Type B pancreatic cell (in vitro differentiated cells): ENCODE results near the gene SGMS1. TPM values are rescaled to one million over a fixed set of nuclear protein-coding genes. Genes with fewer than 3 reads are reported as not detected.

Source experiments
- DNase-seq: peaks from one replicate; pipeline ENCODE4 v3.0.0; 2021; ENCODE audit warnings: mixed read lengths; ENCODE audit not compliant: unreplicated experiment; ENCODE audit errors: extremely low spot score
- H3K27ac Mint-ChIP-seq: 2 replicates; pipeline ENCODE4 v1.8.0; 2021; ENCODE audit warnings: mild to moderate bottlenecking, mixed read lengths
- H3K27me3 Mint-ChIP-seq: 2 replicates; pipeline ENCODE4 v1.8.0; 2021; ENCODE audit warnings: mixed read lengths
- H3K36me3 Mint-ChIP-seq: 2 replicates; pipeline ENCODE4 v1.8.0; 2021; ENCODE audit warnings: mixed read lengths
- H3K4me1 Mint-ChIP-seq: one replicate; pipeline ENCODE4 v1.8.0; 2021; ENCODE audit warnings: mixed read lengths; ENCODE audit not compliant: unreplicated experiment
- H3K4me3 Mint-ChIP-seq: 2 replicates; pipeline ENCODE4 v1.8.0; 2021; ENCODE audit warnings: mild to moderate bottlenecking, mixed read lengths
- H3K9me3 Mint-ChIP-seq: 2 replicates; pipeline ENCODE4 v1.8.0; 2021; ENCODE audit warnings: mixed read lengths
- total RNA-seq: library from RNA; stranded (reverse); gene quantifications from 2 replicates; pipeline ENCODE4 v1.2.1, GENCODE V29; 2021; ENCODE audit warnings: low replicate concordance
- TF ChIP-seq, protein P1 (sequence below): fragments of 200-600 bp; sonication (generic); conservative IDR thresholded peaks from 2 replicates; pipeline ENCODE4 v1.5.0; 2021; ENCODE audit warnings: antibody characterized with exemption, mild to moderate bottlenecking

The SGMS1 gene
- total RNA-seq, 1 donor from 2014 or later = 15.1 TPM

DNA sequence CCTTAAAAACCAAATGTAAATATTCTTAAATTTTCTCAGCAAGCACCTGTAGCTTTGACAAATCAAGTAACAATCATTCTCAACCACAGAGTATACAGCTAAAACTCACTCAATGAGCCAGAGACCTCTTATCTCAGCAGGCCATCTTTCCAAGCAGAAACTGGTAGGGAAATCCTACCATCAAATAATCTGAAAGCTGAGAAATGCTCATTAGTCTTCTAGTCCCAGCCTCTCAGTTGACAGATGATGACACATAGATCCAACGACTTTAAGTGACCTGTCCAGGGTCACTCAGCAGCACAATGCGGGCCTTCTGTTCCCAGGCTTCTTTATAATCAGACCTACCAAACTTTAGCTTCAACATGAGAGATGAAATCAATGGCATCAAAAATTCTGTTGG is 184.6 kb downstream of the SGMS1 start:
- TF ChIP-seq, protein P1, sequence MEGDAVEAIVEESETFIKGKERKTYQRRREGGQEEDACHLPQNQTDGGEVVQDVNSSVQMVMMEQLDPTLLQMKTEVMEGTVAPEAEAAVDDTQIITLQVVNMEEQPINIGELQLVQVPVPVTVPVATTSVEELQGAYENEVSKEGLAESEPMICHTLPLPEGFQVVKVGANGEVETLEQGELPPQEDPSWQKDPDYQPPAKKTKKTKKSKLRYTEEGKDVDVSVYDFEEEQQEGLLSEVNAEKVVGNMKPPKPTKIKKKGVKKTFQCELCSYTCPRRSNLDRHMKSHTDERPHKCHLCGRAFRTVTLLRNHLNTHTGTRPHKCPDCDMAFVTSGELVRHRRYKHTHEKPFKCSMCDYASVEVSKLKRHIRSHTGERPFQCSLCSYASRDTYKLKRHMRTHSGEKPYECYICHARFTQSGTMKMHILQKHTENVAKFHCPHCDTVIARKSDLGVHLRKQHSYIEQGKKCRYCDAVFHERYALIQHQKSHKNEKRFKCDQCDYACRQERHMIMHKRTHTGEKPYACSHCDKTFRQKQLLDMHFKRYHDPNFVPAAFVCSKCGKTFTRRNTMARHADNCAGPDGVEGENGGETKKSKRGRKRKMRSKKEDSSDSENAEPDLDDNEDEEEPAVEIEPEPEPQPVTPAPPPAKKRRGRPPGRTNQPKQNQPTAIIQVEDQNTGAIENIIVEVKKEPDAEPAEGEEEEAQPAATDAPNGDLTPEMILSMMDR = no peak
- Mint-ChIP-seq H3K27me3 (no peaks in the 10 kb centered on the region), H3K4me3 (no peak overlapping the region), H3K36me3 (no peaks in the 10 kb centered on the region), H3K4me1 (no peaks in the 10 kb centered on the region), H3K9me3 (peaks cover 3% of the 10 kb centered on the region), H3K27ac (no peak overlapping the region)
- no peak for DNase-seq

DNA sequence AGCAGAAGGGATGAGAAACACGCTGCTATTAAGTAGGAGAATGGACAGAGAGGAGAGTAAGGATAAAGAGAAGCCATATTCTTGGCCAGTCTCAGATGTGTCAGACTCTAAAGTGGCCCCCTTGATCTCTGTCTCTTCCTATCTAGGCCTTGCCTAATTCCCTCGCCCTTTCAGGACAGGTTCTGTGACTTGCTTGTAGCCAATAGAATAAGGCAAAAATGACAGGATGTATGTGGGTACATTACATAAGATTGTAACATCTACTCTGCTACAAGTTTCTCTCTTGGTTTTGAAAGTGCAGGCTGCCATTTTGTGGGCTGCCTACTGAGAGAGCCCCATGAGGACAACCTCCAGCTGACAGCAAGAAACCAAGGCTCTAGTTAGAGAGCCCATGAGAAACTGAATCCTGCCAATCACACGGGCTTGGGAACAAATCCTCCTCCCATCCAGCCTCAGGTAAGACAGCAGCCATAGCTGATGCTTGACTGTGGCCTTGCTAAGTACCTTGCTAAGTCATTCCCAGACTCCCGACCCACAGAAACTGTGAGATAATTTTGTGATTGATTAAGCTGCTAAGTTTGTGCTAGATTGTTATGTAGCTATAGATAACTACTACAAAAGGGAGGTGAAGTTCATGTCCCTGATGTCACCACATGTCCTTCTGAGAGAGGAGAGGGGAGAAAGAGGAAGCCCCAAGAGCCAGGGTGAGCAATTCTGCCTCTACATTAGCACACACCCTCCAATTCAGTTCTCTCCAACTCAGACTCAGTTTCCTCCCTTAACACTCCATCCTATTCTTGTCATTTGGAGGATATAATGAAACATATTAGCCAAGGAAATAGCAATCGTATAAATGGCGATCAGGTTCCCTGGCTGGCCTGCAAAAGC is 185.5 kb downstream of the SGMS1 start:
- DNase-seq = no peak
- H3K9me3 Mint-ChIP-seq = no peaks in the 10 kb centered on the region
- H3K36me3 Mint-ChIP-seq = no peaks in the 10 kb centered on the region
- H3K4me1 Mint-ChIP-seq = no peaks in the 10 kb centered on the region
- H3K27me3 Mint-ChIP-seq = no peaks in the 10 kb centered on the region
- no peak overlapping the region for H3K27ac Mint-ChIP-seq
- TF ChIP-seq, protein P1 = no peak
- no peak overlapping the region for H3K4me3 Mint-ChIP-seq

DNA sequence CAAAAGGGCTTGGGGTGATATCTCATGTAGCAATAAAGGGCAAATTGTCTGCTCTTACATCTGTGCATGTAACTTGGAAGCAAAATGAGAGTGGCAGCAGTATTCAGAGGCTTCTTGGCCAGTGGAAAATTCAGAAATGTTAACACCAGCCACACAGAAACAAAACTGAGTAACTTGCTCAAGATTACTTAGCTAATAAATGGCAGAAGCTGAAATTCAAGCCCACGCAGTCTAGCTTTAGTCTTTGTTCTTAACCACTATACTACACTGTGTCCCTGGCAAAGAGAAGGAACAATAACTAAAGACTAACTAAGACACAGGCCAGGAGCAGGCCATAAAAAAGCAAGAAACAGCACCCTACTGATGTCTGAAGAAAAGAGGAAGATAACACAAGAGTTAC is 186.5 kb downstream of the SGMS1 start:
- H3K36me3 Mint-ChIP-seq = no peaks in the 10 kb centered on the region
- H3K27me3 Mint-ChIP-seq = no peaks in the 10 kb centered on the region
- TF ChIP-seq, protein P1 = no peak
- H3K27ac Mint-ChIP-seq = no peak overlapping the region
- no peak overlapping the region for H3K4me3 Mint-ChIP-seq
- H3K4me1 Mint-ChIP-seq = no peaks in the 10 kb centered on the region
- H3K9me3 Mint-ChIP-seq = no peaks in the 10 kb centered on the region
- DNase-seq = no peak

DNA sequence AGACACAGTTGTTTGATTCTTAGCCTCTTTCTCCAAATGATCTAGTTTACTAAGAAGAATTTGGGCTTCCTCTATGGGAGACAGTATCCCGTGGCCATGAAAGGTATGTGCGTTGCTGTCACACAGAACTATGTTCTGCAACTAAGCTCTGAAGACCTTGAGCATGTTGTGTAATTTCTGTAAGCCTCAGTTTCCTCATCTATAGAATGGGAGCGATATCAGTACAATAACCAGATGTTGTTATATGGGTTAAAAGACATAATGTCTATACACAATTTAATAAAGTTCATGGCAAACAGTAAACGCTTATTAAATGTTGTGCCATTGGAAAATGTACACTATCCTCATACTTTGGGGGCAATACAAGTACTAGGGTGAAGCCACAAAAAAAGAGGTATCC is 187.0 kb downstream of the SGMS1 start:
- Mint-ChIP-seq H3K4me3 (no peak overlapping the region), H3K4me1 (no peaks in the 10 kb centered on the region), H3K27ac (no peak overlapping the region), H3K36me3 (no peaks in the 10 kb centered on the region), H3K9me3 (no peaks in the 10 kb centered on the region), H3K27me3 (no peaks in the 10 kb centered on the region)
- DNase-seq = no peak
- TF ChIP-seq, protein P1 = no peak

DNA sequence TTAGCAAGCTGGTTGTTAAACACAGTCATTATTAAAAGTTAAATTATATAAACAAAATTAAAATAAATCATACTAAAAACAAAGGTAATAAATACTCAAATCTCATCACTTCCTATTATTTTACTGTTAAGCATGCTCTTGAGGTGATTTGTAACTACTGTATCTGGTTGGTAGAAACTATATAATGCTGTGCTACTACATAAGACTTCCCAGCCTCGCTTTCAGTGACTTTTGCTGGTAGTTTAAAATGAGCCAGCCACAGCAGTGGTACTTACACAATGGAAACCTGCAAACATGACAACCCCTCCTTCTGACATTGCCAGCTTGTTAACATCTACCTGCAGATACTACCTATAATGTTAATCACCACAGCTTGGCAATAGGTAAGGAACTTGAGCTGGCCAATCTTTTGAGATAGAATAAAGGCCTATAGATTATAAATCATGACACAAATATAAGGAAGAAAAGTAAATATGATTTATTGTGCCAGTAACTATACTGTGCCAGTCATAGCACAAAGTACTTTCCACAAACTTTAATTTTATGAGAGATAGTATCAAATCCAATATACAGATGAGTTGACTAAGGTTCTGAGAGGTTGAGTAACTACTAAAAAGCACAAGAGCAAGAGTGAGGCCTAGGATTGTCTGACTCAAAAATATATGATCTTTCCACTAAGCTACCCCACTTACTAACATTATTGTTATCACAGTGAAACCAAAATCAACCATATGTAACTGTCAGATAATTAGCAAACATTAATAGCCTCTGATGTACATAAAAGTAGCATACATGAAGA is 191.3 kb downstream of the SGMS1 start:
- TF ChIP-seq, protein P1 = no peak

More for the DNA sequence above, 191.3 kb downstream of the SGMS1 start:
- no peak for DNase-seq
- Mint-ChIP-seq H3K36me3 (no peaks in the 10 kb centered on the region), H3K9me3 (no peaks in the 10 kb centered on the region), H3K4me1 (peaks cover 4% of the 10 kb centered on the region), H3K27me3 (no peaks in the 10 kb centered on the region), H3K27ac (no peak overlapping the region), H3K4me3 (no peak overlapping the region)
